Kidney tubule cell (primary cell): ENCODE measurements around the gene NT5E.

ENCODE experiments used
- DNase-seq: peaks from one replicate; pipeline ENCODE4 v3.0.0-alpha.2; 2018; ENCODE audit warnings: low spot score

The NT5E gene

DNA sequence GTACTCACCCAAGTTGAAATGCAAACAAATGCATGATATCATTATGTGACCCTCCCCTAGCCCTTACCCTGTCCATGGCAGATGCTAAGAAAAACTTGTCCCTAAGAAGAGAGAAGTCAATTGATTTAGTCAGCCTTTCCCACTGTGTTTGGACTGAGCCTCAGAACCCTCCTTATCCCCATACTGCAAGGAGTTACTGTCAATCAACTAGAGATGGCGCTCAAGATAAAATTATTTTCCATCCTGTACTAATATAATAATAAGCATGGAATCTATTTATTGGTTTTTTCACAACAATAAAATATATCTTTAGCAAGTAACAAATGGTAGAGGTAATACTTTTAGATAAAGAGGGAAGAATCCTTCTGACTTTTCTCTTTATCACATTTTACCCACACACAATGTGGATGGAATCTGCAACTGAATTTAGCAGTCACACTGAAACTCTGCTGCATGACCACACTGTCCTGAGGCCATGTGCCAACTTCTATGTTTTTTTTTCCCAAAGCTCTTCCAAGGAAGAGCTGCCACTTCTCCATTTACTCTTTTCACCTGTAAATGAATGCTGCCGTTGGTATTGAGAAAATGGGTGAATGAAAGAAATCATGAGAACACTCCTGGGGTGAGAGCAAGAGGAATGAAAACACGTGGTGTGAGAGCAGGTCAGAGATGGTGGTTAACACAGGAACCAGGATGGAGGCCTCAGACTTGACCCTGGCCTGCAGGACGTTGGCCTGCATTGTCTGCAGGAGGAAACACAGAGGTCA lies 10.5 kb downstream of the NT5E start:
- no peak for DNase-seq

DNA sequence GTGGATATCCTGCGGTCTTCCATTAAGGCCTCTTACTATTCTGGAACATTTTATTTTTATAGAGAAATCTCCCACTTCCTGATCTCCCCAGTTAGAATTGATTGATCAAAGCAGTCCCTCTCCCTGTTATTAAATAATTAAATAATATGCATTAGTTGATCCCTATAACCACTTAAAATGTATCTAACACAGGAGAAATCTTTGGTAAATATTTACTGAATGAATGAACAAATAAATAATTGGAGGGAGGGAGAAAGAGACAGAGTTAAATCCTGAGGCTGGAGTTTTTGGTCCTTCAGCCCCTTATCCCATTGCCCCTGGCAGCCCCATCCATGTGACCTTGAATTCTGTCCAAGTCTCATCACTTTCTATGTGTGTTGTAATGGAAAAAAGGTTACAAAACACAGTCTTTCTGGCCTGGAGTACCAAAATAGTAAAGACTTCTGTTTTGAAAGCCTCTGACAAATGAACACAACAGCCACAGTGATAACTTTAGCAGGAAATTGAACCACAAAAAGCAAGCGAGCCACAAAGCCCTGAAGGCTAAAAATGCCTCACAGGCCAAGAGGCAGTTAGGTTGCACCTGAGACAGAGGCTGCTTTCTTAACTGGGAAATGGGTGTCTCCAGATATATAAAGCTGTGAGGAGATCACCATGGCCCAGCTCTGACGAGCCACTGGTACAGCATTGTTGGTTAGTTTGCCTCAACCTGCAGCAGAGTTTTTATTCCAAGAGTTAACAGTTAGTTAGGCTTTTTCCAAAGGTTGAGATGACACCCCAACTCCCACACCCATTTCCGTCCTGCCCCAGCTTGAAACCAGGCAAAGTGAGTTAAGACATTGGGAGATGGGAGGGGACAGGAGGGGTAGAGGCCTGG lies 11.3 kb downstream of the NT5E start:
- DNase-seq, result peak; percentile 43

DNA sequence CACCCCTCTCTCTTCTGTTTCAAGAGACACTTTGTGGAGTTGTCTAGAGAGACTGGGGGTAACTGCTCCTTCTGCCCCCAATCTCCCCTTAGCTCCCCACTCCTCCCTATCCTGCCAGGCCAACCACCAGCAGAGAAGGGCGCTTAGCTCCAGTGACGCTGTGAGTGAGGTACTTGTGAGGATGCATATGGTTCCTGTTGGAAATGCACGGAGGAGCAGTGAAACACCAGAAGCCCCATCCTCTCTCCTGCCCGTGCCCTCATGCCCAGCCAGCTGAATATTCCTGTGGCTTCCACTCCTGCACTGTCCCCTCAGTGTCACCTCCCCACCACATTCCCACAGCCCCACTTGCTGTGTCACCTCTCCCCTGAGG lies 11.9 kb downstream of the NT5E start:
- DNase-seq, result no peak

DNA sequence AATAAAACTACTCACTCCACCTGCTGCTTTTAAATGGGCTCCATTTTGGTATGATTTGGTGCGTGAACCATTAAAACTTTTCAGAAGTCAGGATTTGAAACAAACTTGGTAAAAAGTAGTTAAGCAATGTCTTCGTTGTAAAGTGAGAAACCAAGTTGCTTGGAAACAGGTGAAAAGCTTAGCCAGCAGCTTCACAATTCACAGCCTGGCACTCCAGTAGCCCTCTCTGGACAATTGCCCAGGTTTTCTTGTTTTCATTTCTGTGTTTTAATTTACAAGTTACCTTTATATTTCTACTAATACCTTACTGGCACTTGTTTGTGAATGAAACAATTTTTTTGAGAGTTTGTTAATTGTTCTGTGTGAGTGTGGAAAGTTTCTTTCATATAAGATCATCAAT lies 12.8 kb downstream of the NT5E start:
- no peak for DNase-seq

DNA sequence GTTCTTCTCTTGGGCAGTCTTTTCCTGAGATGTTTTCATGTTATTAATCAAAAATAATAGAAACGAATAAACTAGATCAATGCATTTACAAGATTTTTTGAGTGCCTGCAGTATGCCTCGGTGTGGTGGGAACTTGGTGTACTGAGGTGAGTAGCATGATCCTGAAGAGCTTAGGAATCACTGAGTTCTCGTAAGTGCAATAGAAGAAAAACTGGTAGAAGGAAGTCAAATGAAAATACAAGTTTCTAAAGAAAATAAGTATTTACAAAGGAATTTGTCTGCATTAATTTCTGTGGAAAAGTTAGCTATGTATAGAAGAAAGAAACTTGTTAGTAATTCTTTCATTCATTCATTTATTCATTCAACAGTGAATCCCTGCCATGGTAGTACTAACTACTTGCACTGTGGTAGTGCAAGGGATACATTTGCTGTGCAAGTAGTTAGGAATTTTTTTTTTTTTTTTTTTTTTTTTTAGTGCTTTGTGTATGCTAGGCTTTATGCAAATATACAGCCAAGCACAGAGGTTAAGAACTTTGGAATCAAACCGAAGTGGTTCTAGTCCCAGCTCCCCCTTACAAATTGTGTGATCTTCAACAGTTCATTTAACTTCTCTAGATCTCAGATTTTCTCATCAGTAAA lies 13.9 kb downstream of the NT5E start:
- no peak for DNase-seq

DNA sequence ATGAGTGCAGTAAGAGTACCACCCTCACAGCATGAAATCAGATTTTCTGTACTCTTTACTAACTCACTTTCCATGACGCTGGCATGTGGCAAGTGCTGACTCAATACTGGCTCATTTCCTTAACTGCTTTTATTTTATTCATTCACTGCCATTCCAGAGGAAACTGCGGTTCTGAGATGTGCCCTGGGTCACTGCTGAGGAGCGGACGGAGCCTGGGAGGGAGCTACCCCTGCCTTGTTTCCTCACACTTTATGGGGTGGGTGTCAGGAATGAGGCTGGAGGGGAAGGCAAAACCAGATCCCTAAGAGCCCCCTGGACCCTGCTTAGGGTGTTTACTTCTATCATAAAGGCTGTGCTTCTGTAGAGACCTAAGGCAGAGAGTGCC lies 14.4 kb downstream of the NT5E start:
- peak; percentile 97 for DNase-seq

DNA sequence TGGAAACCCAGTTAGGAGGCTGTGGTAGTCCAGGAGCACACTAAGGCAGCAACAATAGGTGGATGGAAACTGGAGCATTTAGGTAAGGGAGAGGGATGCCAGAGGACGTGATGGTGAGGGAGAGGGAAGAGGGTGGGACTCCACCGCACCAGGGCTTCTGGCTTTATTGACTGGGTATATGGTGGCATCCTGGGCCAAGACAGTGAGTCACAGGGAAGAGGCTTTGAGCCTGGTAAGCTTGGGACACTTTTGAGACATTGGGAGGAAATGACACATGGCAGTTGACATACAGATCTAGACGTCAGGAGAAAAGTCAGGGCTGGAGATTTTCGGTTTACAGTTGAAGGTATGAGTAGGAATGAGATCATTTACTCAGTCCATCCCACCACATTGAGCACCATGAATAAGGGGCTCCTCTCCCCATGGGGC lies 14.9 kb downstream of the NT5E start:
- peak; percentile 98 for DNase-seq

DNA sequence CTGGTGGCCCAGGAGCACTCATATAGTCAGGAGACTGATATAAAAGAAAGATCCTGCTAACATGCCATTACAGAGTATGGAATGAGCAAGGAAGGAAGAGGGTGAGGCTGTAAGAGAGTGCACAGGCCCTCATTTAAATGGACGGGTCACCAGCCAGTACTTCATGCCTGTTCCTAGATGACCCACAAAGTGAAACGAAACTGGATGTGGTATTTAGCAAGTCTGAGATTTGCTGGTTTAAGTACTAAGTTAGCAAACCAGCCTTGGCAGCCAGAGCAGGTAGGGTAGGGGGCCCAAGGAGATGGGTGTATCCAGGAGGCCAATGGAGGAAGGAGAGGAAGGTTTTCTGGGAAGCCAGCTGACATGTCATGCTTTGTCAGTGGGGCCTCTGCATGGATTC lies 15.9 kb downstream of the NT5E start:
- no peak for DNase-seq

DNA sequence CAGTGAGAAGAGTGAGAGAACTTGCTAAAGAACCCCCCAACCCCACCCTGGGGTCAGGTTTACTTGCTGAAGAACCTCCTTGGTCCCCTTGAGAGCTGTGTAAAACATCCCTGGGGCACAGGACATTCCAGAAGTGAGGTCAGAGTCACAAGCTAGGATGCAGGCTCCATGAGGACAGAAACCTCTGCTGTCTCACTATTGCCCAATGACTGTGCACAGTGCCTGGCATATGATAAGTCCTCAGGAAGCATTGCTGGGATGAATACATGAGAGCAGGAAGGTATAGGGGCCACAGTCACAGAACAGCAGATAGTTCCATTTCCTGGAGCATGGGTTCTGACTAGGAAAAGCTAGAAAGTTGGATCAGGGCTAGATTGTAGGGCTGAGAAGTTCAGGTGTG lies 18.4 kb downstream of the NT5E start:
- DNase-seq, result peak; percentile 73

DNA sequence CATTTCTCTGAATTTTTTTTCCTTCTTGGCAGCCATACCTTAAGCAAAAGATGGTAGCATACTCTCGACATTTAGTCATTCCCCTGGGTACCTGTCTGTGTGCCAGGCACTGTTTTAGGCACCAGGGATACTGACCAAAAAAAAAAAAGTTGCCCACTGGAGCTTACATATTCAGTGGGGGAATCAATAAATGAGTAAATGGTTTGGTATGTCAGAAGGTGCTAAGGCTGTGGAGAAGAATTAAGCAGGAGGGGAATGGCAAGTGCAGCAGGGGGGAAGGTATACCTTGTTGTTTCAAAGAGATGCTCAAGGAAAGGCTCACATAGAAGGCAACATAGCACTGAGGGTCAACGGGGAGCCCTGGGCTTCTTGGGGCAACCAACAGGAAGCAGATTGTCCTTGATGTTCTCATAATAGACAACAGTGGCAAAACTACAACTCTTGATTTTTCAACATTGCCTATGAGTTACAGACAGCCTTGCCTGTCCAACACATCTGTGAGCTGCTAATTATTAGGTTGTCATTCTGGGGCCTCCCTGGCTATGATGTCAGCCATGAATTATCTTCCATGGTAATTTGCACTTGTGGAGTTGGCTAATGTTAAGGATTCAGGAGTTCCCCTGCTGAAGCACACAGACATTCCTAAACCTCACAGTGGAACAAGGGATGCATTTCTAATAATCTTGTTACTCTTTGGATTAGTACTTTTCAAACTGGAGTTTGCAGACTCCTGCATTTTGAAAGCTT lies 19.6 kb downstream of the NT5E start:
- peak; percentile 75 for DNase-seq

DNA sequence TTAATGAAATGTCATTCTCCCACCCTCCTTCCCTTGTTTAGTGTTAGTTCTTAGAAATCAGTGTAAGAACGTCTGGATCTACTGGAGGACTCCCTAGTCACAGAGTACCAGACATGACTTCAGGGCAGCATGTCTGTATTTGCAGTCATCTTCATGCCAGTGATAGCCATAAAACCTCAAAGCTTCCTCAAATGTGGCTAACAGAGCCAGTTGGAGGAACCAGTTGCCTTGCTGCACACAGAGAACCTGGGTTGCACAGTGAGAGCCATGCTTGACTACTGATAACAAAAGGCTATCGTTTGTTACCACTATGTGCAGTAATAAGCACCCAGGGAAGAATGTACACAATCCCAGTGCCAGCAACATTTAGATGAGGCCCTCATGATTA lies 20.1 kb downstream of the NT5E start:
- DNase-seq, result peak; percentile 68

DNA sequence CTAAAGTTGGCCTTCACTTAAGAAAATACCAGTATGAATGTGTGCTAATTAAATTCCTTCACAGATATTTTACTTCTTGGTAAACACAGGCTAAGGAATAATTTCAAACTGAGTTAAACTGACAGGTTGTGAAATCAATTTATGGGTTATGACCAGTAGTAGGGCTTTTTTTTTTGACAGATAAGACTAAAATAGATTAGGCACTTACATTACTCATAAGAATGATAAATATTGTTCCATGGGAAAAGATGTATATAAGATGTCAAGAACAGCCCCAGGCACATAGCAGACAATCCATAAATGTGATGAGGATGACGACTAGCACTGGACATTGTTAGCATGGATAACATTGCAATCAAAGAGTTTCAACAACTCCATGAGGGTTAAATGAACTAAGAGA lies 22.9 kb downstream of the NT5E start:
- no peak for DNase-seq

DNA sequence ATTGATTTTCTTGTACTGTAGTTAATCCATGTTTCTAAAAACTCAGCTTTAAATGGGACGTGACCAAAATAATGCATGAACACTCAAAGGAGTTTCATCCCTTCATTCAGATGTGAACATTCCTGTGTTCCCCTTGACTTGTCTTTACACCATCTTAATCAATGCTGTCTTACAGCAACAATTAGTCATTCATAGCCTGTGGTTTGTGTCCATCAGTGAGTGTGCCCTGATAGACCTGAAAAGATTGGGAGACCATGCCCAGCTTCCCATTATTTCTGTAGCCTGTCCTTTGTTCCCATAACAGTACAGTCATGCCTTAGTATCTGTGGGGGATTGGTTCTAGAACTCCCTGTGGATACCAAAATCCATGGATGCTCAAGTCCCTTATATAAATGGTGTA lies 23.9 kb downstream of the NT5E start:
- peak; percentile 59 for DNase-seq

DNA sequence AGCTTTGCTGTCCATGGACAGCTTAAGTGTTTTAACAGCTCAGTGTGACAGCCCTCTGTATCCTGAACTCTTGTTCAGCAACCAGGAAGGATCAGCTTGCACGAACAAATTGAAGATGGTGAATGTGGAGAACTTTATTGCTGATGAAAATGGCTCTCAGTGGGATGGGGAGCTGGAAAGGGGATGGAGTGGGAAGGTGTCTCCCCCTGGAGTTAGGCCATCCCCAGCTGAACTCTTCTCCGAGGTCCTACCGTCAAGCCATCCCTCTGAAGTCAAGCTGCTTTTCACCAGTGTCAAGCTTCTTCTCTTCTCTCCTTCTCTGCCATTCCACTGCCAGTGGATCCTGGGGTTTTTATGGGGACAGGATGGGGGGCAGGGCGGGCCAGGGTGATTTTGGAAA lies 26.6 kb downstream of the NT5E start:
- DNase-seq, result no peak

DNA sequence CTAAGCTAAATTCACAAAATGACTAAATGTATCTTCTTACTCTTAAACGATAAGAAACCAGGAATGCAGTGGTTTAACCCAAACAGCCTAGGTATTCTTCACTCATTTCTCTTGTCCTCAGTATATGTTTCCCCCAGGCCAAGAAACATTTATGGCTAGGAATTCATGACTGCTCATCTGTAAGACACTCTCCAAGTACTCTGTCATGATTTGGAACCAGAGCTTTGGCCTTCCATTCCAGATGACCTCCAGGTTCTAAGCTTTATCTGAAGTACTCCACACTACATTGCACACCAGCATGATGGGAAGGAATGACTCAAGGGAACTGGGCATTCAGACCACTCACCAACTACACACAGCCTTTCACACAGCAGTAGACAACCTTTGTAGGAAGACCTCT lies 29.3 kb downstream of the NT5E start:
- peak; percentile 28 for DNase-seq

DNA sequence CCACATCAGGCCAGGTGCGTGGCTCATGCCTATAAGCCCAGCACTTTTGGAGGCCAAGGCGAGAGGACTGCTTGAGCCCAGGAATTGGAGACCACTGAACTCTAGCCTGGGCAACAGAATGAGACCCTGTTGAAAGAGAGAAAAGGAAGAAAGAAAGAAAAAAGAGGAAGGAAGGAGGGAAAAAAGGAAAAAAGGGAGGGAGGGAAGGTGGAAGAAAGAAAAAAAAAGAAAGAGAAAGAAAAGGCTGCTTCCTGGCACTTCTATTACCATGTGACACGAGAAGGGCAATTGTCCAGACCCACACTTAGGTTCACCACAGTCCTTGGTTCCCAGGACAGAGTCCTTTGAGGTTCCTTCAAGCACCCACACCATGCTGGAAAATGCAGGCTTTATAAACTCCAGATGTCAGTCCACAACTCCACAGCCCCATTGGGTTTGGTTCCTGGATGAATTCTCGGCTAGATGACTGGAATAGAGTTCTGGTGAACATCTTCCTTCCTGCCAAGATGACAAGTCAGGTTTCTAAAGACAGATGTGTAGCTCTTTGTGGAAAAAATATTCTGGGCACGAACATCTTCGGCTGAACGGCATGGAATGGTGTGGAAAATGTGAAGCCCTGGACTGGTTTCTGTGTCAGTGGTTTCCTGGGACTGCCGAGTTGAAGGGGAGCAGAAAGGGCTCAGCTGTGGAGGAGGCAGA lies 32.5 kb downstream of the NT5E start:
- no peak for DNase-seq

DNA sequence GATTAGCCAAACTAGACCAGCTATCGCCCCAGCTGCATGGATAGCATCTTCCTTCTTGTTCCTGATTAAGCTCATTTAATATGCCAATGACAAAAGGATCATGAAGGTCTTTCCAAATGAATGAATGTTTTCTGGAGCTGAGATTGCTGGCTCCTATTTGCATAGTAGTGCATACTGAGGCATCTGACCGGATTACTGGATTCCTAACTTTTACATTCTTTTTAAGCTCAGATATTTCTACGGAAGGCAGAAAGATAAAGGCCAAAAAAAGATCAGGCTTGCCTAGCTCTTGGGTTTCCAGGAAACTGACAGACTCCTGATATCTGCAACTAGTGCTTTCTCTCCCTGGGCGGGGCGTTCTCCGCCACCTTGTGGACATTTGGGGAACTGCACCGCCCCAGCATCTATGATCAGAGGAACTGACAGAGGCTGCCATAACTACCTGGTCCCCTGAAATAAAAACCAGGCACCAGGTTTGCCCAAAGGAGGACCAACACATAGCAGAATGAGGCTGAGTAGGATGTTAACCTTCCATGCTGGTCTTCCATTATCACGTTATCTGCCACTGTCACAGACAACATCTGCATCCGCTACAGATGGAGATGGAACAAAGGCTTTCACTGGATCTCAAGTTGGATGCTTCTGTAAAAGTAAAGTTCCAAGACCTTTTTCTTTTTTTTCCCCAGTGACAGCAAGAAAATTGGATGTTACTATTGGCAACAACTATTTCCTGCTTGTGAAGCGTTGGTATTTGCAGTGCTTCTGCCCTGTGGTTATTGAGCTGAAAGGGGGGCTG lies 33.2 kb downstream of the NT5E start:
- DNase-seq, result peak; percentile 76

DNA sequence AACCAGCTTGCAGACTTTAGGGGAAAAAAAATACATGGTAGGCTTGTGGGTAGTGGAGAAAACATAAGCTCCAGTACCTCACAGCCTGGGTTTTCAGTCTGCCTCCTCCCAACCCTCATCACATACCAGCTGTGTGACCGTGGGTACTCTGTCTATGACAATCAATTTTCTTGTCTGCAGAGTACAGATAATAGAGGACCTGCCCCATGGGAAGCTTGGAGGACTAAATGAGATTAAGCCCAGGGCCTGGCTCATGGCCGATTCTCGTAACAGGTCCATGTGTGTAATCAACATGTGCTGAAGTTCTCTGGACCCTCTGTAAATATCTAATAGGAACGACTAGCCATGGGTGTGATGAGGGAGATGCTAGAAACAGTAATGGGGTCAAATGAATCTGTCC lies 34.0 kb downstream of the NT5E start:
- no peak for DNase-seq

DNA sequence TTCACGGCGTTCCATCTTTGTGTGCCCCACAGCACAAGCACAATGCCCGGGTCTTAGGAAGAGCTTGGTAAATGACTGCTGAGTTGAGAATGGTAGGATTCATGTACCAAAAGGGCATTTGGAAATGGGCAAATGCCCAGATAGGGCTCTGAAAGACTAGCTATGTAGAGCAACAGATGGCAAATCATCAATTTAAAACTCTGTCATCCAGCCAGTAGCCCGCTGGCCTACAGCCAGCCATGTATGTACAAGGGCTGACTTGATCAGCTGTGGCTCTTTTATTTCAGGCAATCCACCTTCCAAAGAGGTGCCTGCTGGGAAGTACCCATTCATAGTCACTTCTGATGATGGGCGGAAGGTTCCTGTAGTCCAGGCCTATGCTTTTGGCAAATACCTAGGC lies 35.1 kb downstream of the NT5E start:
- no peak for DNase-seq

DNA sequence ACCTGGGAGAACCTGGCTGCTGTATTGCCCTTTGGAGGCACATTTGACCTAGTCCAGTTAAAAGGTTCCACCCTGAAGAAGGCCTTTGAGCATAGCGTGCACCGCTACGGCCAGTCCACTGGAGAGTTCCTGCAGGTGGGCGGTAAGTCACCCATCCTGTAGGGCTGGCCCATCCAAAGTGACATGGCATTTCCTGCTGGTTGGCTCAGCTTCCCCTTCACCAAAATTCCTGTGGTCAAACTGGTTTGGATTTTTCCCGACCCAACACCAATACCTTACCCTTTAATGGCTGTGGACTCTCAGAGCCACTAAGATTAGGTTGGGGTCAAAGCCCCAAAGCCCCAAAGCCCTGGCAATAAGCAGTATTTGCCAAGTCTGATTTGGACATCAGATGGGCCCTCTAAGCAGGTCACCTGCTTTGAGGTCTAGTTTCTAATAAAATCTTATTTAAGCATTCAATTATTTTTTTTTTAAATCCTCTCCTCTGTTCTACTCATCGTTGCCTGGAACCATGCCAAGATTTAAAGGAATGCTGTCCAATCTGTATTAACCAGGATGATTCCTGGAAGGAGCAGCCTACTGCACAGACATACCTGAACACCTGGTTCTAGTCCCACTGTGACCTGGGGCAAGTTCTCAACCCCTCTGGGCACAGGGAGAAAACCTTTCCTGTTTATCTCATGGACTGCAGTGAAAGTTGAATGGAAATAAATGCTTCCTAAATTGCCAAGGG lies 40.8 kb downstream of the NT5E start:
- DNase-seq, result peak; percentile 77
